ENCODE measurements around the gene UST.

DNA sequence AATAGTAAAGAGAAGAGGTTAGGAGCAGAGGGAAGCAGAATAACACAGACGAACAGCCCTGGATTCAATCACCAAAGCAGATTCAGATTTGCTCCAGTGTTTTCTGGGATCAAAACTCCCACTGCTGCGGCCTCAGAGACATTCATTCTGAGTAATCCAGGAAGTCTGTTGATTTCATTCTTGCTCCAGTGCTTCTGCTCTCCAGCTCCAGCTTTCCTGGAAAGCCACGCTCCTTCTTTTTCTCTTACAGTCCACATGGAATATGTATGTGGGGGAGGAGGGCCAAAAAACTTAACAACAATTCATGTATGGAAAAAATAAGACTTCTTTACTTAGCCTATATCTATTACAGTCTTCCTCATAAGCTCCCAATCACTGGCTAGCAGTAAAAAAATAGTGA, 26.4 kb upstream of the UST start:
- TF ChIP-seq, protein P1, sequence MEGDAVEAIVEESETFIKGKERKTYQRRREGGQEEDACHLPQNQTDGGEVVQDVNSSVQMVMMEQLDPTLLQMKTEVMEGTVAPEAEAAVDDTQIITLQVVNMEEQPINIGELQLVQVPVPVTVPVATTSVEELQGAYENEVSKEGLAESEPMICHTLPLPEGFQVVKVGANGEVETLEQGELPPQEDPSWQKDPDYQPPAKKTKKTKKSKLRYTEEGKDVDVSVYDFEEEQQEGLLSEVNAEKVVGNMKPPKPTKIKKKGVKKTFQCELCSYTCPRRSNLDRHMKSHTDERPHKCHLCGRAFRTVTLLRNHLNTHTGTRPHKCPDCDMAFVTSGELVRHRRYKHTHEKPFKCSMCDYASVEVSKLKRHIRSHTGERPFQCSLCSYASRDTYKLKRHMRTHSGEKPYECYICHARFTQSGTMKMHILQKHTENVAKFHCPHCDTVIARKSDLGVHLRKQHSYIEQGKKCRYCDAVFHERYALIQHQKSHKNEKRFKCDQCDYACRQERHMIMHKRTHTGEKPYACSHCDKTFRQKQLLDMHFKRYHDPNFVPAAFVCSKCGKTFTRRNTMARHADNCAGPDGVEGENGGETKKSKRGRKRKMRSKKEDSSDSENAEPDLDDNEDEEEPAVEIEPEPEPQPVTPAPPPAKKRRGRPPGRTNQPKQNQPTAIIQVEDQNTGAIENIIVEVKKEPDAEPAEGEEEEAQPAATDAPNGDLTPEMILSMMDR (IDR thresholded peaks at IDR 0.05; ENCODE audit: low read depth, low read length, poor library complexity, severe bottlenecking), result no peak
- TF ChIP-seq EZH2phosphoT487 (IDR thresholded peaks at IDR 0.05; ENCODE audit: borderline replicate concordance, low read length), result no peak
